Left hindlimb (tissue), 1 donor: ENCODE data around the gene SHF.

Source experiments
- DNase-seq: peaks from one replicate; pipeline ENCODE4 v3.0.0-alpha.2; 2018

The SHF gene

DNA sequence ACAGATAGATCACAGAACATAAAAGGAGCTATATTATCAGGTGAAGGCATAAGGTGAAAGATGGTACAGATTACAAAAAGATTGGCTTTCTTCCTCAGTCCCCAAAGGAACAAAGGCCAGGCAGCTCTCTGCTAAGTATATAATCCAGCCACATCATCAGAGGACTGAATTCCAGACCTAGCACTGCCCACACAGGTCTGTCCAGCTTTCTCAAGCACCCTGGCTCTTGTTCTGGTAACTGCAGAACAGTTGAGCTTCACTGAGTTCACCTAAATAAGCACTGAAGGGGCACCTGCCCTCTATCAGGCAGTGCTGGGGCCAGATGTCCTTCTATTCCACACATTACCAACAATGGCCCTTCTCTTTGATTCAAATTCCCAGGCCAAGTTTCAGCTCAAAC, 64.4 kb downstream of the SHF start:
- DNase-seq = no peak

DNA sequence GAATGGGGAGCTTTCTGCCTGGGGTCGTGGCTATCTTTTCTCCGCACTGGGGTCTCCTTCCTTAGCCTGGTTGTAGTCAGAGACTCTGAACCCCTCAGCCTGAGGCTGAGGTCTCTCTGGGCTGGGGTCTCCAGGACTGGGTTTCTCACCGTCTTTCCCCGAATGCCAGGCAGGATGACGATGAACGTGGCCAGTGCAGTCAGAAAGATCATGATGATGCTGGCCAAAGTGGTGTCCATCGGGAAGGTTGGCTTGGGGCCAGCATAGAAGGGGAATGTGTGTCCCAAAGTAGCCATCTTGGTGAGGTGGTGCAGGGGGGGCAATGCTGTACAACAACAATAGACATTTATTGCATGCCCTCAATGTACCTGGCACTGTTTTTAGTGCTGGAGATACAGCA, 65.0 kb downstream of the SHF start:
- DNase-seq = no peak

DNA sequence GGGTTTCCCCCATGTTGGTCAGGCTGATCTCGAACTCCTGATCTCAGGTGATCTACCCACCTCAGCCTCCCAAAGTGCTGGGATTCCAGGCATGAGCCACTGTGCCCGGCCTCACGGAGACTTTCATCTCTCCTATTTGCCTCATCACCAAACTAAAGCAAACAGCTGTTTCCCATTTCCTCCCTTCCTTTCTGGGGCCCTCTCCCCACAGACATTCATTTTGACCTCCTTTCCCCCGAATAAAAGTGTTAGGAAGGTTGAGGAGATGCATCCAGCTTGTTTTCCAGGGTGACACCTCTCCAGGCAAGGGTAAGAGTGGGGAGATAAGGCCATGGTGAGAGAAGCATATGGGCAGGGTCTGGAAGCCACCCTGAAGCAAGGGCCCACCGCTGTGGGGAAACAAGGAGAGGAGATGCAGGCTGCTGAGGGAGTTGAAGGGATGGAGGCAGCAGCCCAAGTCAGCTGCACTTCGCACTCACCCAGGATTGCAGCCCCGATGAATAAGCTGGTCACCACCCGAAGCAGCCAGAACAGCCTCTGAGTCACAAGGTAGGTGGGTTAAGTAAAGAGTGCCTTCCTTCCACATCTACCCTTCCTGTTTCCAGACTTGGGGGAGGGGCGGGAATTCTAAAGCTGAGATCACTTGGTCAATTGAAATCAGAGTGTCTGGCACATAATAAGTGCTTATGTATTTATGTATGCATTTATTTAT, 65.9 kb downstream of the SHF start:
- no peak for DNase-seq

DNA sequence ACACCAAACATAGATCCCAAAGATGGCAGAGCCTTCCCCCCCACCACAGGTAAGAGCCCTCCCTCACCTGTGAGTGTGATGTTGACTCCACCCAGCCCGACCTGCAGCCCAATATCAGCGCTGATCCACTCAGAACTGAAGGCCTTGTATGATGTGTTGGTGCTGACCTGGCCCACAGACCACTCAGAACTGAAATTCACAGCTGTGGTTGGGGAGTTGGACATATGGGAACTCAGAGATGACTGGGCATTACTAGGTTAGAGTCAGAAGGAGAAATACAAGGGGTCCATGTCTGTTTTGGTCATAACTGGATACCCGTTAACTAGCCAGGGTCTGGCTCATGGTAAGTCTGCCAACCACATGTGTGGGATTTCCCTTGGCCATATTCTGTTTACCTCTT, 66.7 kb downstream of the SHF start:
- no peak for DNase-seq

DNA sequence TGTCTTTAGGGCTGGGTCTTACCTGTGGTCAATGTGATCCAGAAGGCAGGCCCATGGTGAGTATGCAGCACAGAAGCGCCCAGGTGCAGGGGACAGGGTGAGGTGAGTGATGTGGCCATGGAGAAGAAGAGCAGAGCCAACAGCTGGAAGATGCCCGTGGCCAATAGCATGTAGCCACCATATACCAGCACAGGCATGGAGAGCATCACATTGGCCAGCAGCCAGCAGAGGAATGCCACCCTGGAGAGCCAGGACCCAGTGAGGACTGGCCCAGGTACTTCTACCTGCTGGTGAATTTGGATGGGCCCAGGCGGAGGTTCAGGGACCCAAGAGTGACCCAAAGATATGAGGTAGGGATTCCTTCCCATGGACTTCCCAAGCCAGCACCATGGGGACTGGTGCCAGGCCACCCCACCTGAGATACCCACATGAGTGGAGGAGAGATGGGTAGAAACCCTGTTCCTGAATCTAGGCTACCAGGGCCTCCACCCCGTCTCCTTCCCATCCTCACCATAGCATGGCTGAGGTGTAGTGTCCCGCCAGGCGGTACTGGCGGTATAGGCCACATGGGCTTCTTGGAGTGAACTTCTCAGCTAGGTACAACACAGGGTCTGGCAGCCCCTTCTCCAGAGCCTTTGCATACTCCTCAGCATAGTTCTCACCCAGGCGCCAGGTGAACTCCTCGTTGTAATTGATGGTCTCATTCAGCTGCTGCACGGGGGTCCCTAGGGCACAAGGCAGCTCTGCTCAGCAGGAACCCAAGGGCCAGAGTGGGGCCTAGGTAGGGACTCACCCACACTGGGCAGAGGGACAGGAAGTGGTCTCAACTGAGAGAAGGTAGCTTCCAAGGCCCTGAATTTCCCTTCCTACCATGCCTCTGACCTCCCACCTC, 67.4 kb downstream of the SHF start:
- no peak for DNase-seq

DNA sequence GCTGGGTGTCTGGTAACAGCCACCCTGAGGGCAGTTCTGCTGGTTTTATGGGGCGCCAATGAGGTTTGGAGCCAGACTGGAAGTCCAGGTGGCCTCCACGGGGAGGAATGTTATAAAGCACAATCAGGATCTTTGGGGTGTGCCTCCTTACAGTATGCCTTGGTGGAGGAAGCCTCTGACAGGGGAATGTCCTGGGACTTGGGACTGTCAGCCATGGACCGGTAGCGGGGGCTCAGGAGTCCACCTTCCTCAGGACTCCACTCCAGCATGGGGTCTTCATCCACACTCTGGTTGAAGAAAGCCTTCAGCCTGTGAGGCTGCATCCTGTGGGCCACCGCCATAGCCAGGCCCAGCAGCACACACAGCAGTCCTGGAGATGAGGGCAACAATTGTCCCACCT, 68.8 kb downstream of the SHF start:
- DNase-seq = no peak

DNA sequence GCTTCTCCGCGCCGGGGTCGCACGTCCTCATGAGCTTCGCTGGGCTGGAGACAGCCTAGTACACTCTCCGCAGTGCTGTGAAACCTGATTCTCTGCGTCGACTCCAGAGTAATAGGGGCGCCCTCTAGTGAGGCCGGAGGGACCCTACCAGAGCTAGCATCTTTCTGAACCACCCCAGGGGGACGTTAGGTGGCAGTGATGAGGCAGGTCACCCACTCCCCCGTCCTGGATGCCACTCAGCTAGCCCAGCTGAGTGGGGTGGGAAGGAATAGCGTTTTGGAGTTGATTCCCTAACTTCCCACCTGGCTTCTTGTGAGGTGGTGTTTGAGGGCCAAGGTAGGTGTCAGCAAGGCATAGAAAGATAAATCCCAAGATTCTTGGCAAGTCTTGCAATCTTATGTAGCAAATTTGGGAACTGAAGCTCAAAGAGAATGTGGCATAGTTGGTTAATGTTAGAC, 69.6 kb downstream of the SHF start:
- DNase-seq = peak; percentile 89

DNA sequence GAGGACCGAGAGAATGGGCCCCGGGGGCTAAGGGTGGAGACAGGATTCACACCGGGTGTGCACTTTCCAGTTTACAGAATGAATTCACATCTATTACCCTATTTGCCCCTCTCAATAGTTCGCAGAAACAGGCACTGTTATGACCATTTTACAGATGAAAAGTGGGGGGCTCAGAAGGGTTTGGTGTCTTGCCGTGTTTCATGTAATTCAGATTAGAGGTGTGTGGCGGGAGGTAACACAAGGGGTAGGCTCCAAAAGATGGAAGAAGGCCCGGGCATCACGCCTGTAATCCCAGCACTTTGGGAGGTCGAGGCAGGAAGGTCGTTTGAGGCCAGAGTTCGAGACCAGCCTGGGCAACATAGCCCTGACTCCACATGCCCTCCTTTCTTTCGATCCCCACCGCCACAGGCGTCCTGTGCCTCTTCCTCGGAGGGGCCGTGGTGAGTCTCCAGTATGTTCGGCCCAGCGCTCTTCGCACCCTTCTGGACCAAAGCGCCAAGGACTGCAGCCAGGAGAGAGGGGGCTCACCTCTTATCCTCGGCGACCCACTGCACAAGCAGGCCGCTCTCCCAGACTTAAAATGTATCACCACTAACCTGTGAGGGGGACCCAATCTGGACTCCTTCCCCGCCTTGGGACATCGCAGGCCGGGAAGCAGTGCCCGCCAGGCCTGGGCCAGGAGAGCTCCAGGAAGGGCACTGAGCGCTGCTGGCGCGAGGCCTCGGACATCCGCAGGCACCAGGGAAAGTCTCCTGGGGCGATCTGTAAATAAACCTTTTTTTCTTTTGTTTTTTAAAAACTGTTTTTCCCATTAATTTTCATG, 70.2 kb downstream of the SHF start:
- DNase-seq = no peak
